ENCODE data around the gene PMEPA1. TPM values are rescaled to one million over a fixed set of nuclear protein-coding genes. Genes with fewer than 3 reads are reported as not detected.

PMEPA1 gene
- total RNA-seq, 4 donors from 2014 or later: 3.3 to 5.5 (median 4.6) TPM

- no peak overlapping the region for H3K4me3 ChIP-seq
- no peaks in the 10 kb centered on the region for H3K9me3 ChIP-seq
- no peaks in the 10 kb centered on the region for H3K36me3 ChIP-seq
- H3K27me3 ChIP-seq: no peaks in the 10 kb centered on the region
- H3K4me1 ChIP-seq: peaks cover 0 to 20% (median 2%) of the 10 kb centered on the region in 4 donors
- no peak for DNase-seq
- no peak for TF ChIP-seq POLR2A (IDR thresholded peaks at IDR 0.05)
- TF ChIP-seq CTCF (IDR thresholded peaks at IDR 0.05): no peak
- H3K27ac ChIP-seq: peak overlapping the region in 1 of 4 donors; percentile 91
Measured at GRCh38 chr20:57711311-57711712, 1.5 kb upstream of the PMEPA1 start.

- Histone ChIP-seq H3K27ac (peak overlapping the region; percentile 83 to 92 (median 90)), H3K9me3 (no peaks in the 10 kb centered on the region), H3K4me3 (peak overlapping the region; percentile 60 to 92 (median 80)), H3K4me1 (peaks cover 0 to 20% (median 2%) of the 10 kb centered on the region in 4 donors), H3K36me3 (no peaks in the 10 kb centered on the region), H3K27me3 (no peaks in the 10 kb centered on the region)
- no peak for DNase-seq
- TF ChIP-seq CTCF (IDR thresholded peaks at IDR 0.05): no peak
- no peak for TF ChIP-seq POLR2A (IDR thresholded peaks at IDR 0.05)
Measured at GRCh38 chr20:57710841-57711240, 1.0 kb upstream of the PMEPA1 start.

- Histone ChIP-seq H3K27me3 (no peaks in the 10 kb centered on the region), H3K4me1 (peaks cover 0 to 20% (median 2%) of the 10 kb centered on the region in 4 donors), H3K36me3 (no peaks in the 10 kb centered on the region), H3K4me3 (peak overlapping the region; percentile 60 to 92 (median 80)), H3K27ac (peak overlapping the region; percentile 45 to 92 (median 78)), H3K9me3 (no peaks in the 10 kb centered on the region)
- peak; percentile 27 to 64 (median 58) for DNase-seq
- TF ChIP-seq POLR2A (IDR thresholded peaks at IDR 0.05): no peak
- no peak for TF ChIP-seq CTCF (IDR thresholded peaks at IDR 0.05)
Measured at GRCh38 chr20:57708694-57709673, 831 bp downstream of the PMEPA1 start.

- no peak for DNase-seq
- TF ChIP-seq CTCF (IDR thresholded peaks at IDR 0.05) (no peak), POLR2A (IDR thresholded peaks at IDR 0.05) (no peak)
- H3K4me1 ChIP-seq: peaks cover 0 to 20% (median 4%) of the 10 kb centered on the region in 4 donors
Measured at GRCh38 chr20:57707849-57708693, 1.7 kb downstream of the PMEPA1 start.

GRCh38 chr20:57707320-57707719, 2.5 kb downstream of the PMEPA1 start:
- Histone ChIP-seq H3K27ac (peak overlapping the region in 2 of 4 donors; percentile 64 to 91), H3K4me1 (peaks cover 0 to 20% (median 7%) of the 10 kb centered on the region in 4 donors), H3K36me3 (no peaks in the 10 kb centered on the region), H3K27me3 (no peaks in the 10 kb centered on the region), H3K9me3 (no peaks in the 10 kb centered on the region), H3K4me3 (no peak overlapping the region)
- no peak for TF ChIP-seq CTCF (IDR thresholded peaks at IDR 0.05)
- no peak for TF ChIP-seq POLR2A (IDR thresholded peaks at IDR 0.05)
- DNase-seq: no peak

More at GRCh38 chr20:57707849-57708693, 1.7 kb downstream of the PMEPA1 start:
- Histone ChIP-seq H3K36me3 (no peaks in the 10 kb centered on the region), H3K27me3 (no peaks in the 10 kb centered on the region), H3K4me3 (peak overlapping the region; percentile 60 to 92 (median 80)), H3K27ac (peak overlapping the region in 3 of 4 donors; percentile 64 to 92 (median 91)), H3K9me3 (no peaks in the 10 kb centered on the region)

Data from Peyer's patch (tissue), 4 donors.